D341Med (cell line): Measurements from ENCODE around the gene BDH1.

ENCODE experiments used
- DNase-seq: peaks from one replicate; pipeline ENCODE4 v3.0.0; 2012; ENCODE audit warnings: low spot score

Gene BDH1

GRCh38 chr3:197460002-197460401, 95.8 kb downstream of the BDH1 start:
- no peak for DNase-seq
